DMS 273 treated with DMSO at 0.1 percent for 48 hours (cell line): ENCODE results near the gene AADACL3.
"Not testable (repeated sequence)": the region's sequence is repeated elsewhere in the genome, so short reads cannot be mapped to it uniquely, and the experiment has no call there.

Experiments used
- DNase-seq: peaks from one replicate; lab custom pipeline; 2025; lab: John Stamatoyannopoulos, UW

AADACL3 gene, protein sequence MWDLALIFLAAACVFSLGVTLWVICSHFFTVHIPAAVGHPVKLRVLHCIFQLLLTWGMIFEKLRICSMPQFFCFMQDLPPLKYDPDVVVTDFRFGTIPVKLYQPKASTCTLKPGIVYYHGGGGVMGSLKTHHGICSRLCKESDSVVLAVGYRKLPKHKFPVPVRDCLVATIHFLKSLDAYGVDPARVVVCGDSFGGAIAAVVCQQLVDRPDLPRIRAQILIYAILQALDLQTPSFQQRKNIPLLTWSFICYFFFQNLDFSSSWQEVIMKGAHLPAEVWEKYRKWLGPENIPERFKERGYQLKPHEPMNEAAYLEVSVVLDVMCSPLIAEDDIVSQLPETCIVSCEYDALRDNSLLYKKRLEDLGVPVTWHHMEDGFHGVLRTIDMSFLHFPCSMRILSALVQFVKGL

DNA sequence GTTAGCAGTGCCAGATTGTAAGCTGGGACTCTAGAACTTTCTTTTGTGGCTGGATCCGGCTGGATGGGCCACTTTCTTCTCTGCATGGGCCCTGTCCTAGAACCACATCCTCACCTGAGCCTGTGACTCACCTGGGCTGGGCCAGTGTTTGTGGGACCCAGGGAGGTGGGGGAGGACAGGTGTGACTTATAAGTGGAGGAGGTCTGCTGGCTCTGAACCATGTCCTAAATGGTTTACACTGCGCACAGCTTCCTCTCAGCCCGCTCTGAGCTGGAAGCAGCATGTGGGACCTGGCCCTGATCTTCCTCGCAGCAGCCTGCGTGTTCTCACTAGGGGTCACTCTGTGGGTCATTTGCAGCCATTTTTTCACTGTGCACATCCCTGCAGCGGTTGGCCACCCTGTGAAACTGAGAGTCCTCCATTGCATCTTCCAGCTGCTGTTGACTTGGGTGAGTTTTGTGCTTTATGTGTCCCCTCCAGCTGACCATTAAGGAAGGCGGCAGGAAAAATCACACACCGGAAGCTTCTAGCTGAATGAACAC is at the start of gene AADACL3:
Gene AADACL3, plus strand, starts transcription at position 215 of the 542 bp plus-strand sequence. Its CDS starts 67 bp downstream, at position 282.
- DNase-seq, result no peak

DNA sequence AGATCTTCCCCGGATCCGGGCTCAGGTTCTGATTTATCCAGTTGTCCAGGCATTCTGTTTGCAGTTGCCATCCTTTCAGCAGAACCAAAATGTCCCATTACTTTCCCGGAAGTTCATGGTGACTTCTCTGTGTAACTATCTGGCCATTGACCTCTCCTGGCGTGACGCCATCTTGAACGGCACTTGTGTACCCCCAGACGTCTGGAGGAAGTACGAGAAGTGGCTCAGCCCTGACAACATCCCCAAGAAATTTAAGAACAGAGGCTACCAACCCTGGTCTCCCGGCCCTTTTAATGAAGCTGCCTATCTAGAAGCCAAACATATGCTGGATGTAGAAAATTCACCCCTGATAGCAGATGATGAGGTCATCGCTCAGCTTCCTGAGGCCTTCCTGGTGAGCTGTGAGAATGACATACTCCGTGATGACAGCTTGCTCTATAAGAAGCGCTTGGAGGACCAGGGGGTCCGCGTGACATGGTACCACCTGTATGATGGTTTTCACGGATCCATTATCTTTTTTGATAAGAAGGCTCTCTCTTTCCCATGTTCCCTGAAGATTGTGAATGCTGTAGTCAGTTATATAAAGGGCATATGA is 49.7 kb upstream of the AADACL3 start:
- DNase-seq, result no peak

GRCh38 chr1:12669529-12670068 is 46.3 kb upstream of the AADACL3 start:
- DNase-seq, result no peak

- DNase-seq, result no peak
These were observed 41.6 kb upstream of the AADACL3 start for GRCh38 chr1:12674358-12674757.

DNA sequence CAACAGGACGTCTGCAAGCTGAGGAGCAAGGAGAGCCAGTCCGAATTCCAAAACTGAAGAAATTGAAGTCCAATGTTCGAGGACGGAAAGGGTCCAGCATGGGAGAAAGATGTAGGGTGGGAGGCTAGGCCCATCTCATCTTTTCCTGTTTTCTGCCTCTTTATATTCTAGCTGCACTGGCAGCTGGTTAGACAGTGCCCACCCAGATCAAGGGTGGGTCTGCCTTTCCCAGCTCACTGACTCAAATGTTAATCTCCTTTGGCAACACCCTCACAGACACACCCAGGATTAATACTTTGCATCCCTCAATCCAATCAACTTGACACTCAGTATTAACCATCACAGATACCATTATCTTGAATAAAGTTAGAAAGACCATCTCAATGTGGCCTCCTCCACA is 39.8 kb upstream of the AADACL3 start:
- DNase-seq, result not testable (repeated sequence)

GRCh38 chr1:12677565-12677964 is 38.3 kb upstream of the AADACL3 start:
- no peak for DNase-seq

DNA sequence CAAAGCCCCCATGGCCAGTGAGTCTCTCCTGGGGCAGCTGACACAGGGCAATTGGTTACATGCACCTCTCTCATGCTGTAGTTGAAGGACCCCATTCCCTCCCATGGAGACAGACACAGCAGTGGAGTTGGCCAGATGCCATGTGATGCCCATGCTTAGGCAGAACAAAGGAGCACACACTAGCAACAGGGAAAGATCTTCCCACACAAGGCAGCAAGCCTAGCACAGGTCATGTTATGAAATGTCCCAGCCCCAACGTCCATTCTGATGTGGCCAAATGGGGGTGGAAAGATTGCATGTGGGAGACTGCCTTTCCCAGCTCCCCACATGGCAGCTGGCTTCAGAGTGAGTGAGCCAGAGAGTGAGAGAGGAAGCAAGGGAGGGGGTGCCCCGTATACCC is 37.6 kb upstream of the AADACL3 start:
- no peak for DNase-seq

- DNase-seq, result no peak
These were observed 37.1 kb upstream of the AADACL3 start for GRCh38 chr1:12678820-12679219.

- DNase-seq, result no peak
These were observed 25.8 kb upstream of the AADACL3 start for GRCh38 chr1:12690156-12690555.

GRCh38 chr1:12692967-12693782 is 22.7 kb upstream of the AADACL3 start:
- DNase-seq, result no peak

DNA sequence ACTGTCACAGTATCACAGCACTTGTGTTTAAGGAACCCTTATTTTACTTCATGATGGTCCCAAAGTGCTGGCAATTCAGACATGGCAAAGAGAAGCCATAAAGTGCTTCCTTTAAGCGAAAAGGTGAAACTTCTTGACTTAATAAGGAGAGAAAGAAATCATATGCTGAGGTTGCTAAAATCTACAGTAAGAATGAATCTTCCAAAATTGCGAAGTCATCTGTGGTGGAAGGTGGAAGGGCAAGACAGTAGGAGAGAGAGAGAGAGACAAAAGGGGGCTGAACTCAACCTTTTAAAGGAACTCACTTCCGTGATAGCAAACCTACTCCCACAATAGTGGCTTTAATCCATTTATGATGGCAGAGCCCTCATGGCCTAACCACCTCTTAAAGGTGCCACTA is 19.3 kb upstream of the AADACL3 start:
- DNase-seq, result no peak

- no peak for DNase-seq
These were observed 18.5 kb upstream of the AADACL3 start for GRCh38 chr1:12697397-12697796.

DNA sequence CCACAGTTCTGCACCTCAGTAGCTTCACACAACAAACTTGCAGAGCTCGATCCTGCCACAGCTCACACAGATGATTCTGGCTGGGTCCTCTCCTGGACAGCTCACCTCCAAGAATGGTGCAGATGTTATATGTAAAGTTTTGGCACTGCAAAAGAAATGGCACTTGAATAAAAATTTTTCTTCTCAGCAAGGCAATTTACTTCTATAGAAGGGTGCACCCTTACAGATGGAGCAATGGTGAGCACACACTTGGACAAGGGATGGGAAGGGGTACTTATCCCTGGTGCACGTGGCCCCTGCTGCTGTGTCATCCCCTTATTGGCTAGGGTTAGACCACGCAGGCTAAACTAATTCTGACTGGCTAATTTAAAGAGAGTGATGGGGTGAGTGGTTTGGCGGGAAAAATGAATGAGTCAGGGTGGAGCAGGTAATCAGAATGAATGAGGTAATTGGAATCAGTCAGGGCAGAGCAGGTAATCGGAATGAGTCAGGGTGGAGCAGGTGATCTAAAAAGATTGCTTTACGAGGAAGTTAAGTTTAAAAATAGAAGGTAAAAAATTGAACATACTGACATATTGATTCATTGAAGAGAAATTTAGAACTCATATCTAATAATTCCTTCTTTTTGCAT is 12.0 kb upstream of the AADACL3 start:
- no peak for DNase-seq

- DNase-seq, result no peak
These were observed 9.8 kb upstream of the AADACL3 start for GRCh38 chr1:12706061-12706460.

- DNase-seq, result no peak
These were observed 7.4 kb upstream of the AADACL3 start for GRCh38 chr1:12708396-12709090.

DNA sequence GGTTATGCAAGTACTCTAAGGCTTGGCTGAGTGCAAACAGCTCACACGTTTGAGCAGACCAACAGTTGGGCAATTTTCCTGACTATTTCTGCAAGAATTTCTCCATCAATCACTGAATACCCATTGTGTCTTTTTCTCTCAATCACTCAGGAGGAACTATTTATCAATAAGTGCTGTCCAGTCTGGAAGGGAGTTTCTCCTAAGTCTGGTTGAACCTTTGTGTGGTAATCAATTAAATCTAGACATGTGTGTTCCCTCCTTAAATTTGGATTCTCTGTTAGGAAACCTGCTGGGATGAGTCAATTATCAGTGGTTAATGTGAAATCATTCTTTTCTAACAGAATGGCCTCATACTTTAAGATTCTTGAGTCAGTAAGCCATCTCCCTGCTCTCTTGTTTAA is 6.8 kb upstream of the AADACL3 start:
- DNase-seq, result no peak

- DNase-seq, result no peak
These were observed 6.2 kb upstream of the AADACL3 start for GRCh38 chr1:12709696-12710095.

DNA sequence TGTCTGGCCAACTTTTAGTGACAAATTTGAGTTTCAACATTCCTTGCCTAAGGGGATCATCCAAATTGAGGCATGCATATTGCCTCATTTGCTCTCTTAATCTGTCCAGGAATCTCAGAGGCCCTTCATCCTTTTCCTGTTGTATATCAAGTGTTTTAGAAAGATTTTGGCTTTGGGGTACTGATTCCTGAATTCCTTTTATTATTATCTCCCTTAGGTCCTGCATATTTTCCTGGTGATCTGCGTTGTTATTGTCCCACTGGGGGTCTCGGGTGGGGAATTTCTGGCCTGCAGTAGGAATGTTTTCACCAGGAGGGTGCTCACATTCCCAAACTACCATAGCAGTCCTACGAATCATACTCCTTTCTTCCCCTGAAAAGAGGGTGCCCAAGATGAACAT is 4.4 kb upstream of the AADACL3 start:
- DNase-seq, result no peak

DNA sequence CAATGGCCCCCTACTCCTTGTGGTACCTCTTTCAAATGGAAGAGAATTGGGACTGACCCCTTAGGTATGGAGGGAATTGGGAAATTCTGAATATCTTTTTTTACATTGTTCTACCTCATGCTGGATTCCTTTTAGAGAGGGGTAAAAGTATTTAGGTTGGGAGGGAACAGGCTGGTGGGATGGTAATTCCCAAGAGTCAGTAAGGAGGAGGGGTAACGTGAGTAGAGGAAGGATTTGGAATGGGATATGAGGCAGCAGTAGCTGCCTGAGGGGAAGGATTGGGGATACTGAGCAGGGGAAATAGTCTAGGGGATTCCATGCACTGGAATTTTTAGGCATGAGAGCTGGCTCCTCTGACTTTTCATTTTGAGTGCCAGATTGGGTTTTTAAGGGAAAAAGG is 3.8 kb upstream of the AADACL3 start:
- DNase-seq, result no peak

GRCh38 chr1:12712929-12713328 is 3.0 kb upstream of the AADACL3 start:
- no peak for DNase-seq

GRCh38 chr1:12713651-12714050 is 2.3 kb upstream of the AADACL3 start:
- not testable (repeated sequence) for DNase-seq
